T1000 (cell line): ENCODE measurements around the gene ZNF425.
"Not testable (repeated sequence)": the region's sequence is repeated elsewhere in the genome, so short reads cannot be mapped to it uniquely, and the experiment has no call there.

Experiments used
- DNase-seq: peaks from one replicate; lab custom pipeline; 2025; ENCODE audit warnings: mixed read lengths; lab: John Stamatoyannopoulos, UW

ZNF425 gene

DNA sequence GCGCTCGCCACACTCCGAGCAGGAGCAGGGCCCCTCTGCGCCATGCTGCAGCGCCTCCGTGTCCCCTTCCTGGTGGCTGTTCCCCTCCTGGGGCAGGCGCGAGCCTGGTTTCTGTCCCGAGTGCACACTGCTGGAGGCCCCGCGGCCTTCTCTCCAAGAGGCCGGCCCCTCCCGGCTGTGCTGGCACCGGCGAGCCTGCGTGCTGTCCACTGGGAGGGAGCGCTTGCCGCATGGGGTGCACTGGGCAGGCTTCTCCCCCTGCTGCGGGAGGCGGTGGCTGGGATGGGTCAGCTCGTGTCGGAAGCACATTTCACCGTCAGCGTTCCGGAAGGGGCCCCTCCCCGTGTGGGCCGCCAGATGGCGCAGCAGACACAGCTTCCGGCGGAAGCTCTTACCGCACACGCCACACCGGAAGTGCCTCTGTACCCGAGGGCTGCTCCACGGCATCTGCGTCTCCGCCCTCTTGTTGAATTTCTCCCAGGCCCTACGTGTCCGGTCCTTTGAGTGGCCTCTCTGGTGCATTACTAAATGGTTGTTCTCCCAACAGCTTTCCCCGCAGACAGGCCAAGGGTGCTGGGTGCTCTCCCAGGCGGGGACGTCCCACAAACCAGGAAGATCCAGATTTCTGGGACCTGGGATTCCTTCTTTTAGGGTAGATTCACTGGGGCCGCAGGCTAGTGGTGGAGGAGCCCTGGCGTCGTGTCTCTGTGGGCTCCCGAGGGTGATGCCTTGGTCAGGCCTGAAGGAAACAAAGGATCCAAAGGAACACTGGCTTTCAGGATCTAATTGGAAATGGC lies 54.3 kb downstream of the ZNF425 start:
- DNase-seq = no peak

DNA sequence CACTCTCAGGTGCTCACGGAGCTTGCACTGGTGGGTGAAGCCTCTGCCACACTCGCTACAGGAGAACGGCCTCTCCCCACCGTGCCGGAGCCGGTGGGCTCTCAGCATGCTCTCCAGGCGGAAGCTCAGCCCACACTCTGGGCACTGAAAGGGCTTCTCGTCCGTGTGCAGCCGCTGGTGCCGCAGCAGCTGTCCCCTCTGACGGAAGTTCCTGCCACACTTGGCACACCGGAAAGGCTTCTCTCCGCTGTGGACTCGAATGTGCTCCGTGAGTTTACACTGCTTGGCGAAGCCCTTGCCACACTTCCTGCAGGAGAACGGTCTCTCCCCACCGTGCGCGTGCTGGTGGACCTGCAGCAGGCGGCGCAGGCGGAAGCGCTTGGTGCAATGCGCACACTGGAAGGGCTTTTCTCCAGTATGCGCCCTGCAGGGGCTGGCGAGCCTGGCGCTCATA lies 54.9 kb downstream of the ZNF425 start:
- DNase-seq = no peak

DNA sequence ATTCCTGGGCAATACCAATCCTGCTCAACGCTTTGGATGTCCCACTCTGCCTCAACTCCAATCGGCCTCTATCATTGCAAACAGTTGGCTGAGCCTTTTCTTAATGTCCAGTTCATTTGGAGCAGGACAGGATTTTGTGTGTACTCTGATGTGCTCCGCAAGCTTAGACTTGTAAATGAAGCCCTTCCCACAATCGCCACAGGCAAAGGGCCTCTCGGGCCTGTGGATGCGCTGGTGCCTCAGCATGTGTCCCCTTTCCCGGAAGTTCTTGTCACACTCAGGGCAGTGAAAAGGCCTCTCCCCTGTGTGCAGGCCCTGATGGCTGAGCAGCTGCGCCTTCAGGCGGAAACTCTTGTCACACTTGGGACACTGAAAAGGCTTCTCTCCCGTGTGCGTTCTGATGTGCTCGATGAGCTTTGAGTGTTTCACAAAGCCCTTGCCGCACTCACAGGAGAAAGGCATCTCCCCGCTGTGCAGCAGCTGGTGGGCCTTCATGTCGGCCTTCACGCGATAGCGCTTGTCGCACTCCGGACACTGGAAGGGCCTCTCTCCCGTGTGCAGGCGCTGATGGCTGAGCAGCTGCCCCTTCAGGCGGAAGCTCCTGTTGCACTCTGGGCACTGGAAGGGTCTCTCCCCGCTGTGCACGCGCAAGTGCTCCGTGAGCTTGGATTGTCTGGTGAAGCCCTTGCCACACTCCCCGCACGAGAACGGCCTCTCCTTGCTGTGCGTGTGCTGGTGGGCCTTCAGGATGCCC lies 55.6 kb downstream of the ZNF425 start:
- DNase-seq = no peak

DNA sequence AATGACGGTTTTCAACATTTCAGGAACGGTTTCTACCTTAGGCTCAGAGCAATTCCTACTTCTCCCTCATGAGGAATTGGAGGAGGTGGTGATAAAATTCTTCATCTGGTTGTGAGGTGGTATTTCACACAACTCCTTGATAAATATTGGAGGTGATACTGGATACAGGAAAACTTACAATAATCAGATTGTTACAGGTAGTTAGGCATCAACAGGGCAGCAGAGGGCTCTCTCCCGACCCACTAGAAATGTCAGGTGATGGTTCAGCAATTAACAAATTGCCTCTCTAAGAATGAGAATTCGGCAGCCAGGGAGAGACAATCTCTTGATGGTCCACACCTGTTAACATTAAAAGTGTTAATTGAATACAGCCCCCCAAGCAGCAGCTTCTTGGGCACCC lies 58.3 kb downstream of the ZNF425 start:
- DNase-seq = no peak

DNA sequence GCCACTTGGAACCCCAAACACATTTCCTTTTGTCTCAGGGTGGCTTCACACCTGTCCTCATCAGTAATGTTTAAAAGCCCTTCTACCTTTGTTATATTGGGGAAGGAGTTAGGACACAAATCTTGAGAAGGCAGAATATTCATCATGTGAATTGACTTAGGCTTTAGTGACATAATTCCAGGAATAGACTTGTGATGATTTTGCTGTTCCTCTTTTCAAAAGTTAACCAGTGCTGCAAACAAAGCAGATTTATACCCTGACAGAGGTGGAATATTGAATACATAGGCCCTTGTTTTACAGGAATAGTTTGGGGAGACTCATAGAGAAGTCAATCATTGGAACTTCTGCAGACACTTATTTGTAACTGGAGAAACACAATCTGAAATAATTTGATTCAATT lies 62.6 kb downstream of the ZNF425 start:
- DNase-seq = no peak

DNA sequence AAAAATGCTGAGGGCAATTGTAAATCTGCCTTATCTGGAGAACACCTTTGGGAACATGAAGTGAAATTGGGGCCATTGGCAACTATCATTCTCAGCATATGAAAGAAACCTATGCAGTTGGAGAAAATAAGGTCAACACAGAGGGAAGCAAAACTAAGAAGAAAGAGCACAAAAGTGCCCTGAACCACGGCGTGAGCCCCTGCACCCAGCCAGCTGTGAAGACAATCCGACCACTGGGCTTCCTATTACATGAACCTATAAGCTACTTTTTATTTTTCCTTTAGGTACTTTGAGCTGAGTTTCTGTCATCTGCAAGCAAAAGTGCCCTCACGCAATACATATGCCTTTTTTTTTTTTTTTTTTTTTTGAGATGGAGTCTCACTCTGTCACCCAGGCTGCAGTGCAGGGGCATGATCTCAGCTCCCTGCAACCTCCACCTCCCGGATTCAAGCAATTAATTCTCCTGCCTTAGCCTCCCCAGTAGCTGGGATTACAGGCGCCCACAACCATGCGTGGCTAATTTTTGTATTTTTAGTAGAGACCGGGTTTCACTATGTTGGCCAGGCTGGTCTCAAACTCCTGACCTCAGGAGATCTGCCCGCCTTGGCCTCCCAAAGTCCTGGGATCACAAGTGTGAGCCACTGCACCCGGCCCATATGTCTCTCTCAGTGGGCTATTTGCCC lies 63.8 kb downstream of the ZNF425 start:
- DNase-seq = not testable (repeated sequence)

DNA sequence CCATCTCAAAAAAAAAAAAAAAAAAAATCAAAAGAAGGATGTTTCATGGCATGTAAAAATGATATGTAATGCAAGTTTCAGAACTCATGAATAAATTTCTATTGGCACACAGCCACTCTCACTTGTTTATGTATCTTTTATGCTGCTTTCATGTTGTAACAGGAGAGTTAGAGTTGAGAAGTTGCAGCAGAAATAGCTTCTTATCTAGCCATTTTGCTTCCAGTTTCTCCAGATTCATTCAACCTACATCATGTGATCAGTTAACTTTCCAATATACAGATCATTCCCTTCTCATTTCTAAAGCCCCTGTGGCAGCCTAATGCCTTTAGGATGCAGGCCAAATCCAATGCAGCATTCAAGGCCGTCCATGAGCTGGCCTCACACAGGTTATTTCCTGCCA lies 66.0 kb downstream of the ZNF425 start:
- no peak for DNase-seq

DNA sequence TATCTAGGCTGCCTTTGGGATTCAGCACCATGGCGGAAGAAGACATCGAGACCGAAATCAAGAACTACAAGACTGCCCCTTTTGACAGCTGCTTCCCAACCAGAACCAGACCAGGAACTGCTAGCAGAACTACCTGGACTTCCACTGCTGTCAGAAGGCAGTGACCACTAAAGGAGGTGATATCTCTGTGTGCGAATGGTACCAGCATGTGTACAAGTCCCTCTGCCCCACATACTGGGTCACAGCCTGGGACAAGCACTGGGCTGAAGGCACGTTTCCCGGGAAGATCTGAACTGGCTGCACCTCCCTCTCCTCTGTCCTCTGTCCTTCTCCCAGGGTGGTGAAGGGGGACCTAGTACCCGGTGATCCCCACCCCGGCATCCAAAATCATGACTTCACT lies 72.2 kb downstream of the ZNF425 start:
- DNase-seq = no peak

DNA sequence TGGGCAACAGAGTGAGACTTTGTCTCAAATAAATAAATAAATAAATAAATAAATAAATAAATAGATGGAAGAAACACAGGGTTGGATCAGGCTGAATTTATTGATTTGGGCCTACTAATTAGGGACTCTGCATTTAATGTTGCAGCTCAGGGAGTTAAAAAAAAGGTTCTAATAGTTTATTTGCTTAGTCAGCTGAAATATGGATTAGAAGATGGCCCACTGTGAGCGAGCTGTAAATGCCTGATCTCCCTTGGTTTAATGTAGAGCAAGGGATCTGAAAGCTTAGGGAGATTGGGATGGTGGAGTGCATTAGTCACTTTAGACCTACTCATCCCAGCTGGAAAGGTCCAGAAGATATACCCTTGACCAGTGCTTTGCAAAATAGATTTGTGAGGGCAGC lies 72.7 kb downstream of the ZNF425 start:
- DNase-seq = no peak
